ENCODE measurements around the gene SIRPG. TPM values are rescaled to one million over a fixed set of nuclear protein-coding genes. Genes with fewer than 3 reads are reported as not detected.

Gene SIRPG
- total RNA-seq, 1 experiment from 2014 or later: not detected

DNA sequence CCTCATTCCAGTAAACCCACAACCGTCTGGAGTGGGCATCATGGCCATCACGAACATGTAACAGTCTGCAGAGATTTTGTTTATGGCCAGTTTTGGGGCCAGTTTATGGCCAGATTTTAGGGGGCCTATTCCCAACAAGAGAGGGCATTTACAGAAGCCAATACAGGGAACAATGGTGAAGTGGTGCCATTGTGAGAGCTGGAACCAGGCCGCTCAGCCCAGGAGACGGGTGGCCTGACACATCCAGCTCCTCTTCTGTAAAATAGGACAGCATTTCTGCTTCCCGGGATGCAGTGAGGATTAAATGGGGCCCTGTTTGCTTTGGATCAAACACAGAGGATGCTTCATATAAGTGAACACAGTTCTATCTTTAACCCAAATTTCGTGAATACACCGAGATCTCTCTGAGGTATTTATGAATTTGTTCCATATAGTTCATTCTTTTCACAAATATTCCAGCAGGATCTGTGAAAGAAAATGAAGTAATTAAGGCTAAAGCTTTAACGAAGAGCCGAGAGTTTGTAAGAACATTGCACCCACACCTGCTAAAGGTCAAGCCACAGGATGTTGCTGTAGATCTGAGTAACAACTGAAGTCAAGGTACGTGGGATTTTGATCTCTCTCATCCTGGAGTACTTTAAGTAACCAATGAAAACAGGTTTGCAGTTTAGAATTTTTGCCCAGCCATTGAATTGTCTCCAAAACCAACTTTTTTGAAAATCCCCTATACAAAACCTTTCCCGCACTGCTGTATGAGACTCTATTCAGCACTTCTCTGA lies 14.5 kb upstream of the SIRPG start:
- H3K27me3 ChIP-seq (ENCODE audit: insufficient read depth, low read length): no peaks in the 10 kb centered on the region
- H3K27ac Mint-ChIP-seq: no peak overlapping the region

More for the DNA sequence above, 14.5 kb upstream of the SIRPG start:
- Histone ChIP-seq H3K9me3 (ENCODE audit: control insufficient read depth, low read depth, low read length) (no peaks in the 10 kb centered on the region), H3K79me2 (ENCODE audit: insufficient read depth, low read length) (no peaks in the 10 kb centered on the region), H2BK5ac (ENCODE audit: insufficient read length, low read length) (no peak overlapping the region), H4K5ac (ENCODE audit: insufficient read length, low read depth, low read length) (no peak overlapping the region), H3K9ac (ENCODE audit: extremely low read depth, insufficient read length, low read length) (no peak overlapping the region), H3K56ac (ENCODE audit: insufficient read length, low read depth, low read length) (no peak overlapping the region), H2BK120ac (ENCODE audit: low read depth, low read length, poor library complexity, severe bottlenecking) (no peak overlapping the region), H2BK15ac (ENCODE audit: low read depth, low read length) (no peak overlapping the region), H4K8ac (replicated peaks; ENCODE audit: insufficient read length, low read depth, low read length) (no peak overlapping the region), H3K4me1 (ENCODE audit: insufficient read depth, low read length) (no peaks in the 10 kb centered on the region), H3K18ac (ENCODE audit: insufficient read length, low read depth, low read length) (no peak overlapping the region), H4K91ac (ENCODE audit: insufficient read length, low read depth, low read length) (no peak overlapping the region), H2AFZ (ENCODE audit: low read length) (no peak overlapping the region), H4K20me1 (ENCODE audit: control insufficient read depth, insufficient read depth, insufficient read length) (no peaks in the 10 kb centered on the region), H2BK12ac (ENCODE audit: insufficient read length, low read depth, low read length) (no peak overlapping the region), H3K4me2 (ENCODE audit: insufficient read depth, insufficient read length, low read length) (no peak overlapping the region), H3K27ac (ENCODE audit: insufficient read length, low read depth, low read length) (no peak overlapping the region), H3K23ac (ENCODE audit: insufficient read length, low read depth, low read length) (no peak overlapping the region), H3K14ac (ENCODE audit: insufficient read depth, low read length) (no peak overlapping the region), H3T11ph (ENCODE audit: low read length) (no peak overlapping the region), H3K4ac (ENCODE audit: low read depth, low read length) (no peak overlapping the region), H3K79me1 (ENCODE audit: insufficient read depth, low read depth, low read length, poor library complexity, severe bottlenecking) (no peaks in the 10 kb centered on the region), H2BK20ac (ENCODE audit: low read depth, low read length, poor library complexity, severe bottlenecking) (no peak overlapping the region), H2AK5ac (ENCODE audit: insufficient read length, low read length) (no peak overlapping the region), H3K23me2 (ENCODE audit: insufficient read length, low read depth, low read length, poor library complexity, severe bottlenecking) (no peaks in the 10 kb centered on the region)
- H3K36me3 Mint-ChIP-seq (ENCODE audit: insufficient read depth in 1 of 3, low read depth in 3 of 3): peaks cover 3 to 12% (median 6%) of the 10 kb centered on the region in 3 experiments; a peak in 5 of 7 replicates
- H3K27me3 Mint-ChIP-seq (ENCODE audit: low read depth): peaks cover 56% of the 10 kb centered on the region
- no peak for DNase-seq
- H3K4me1 Mint-ChIP-seq: peaks cover 9 to 15% of the 10 kb centered on the region in 2 experiments
- WGBS (ENCODE audit: extremely low coverage, insufficient read length, low lambda C conversion rate): no CpG with 5 or more reads among the region's 11 CpGs
- peaks cover 20 to 24% of the 10 kb centered on the region in 2 experiments for H3K9me3 Mint-ChIP-seq
- TF ChIP-seq, protein P1, sequence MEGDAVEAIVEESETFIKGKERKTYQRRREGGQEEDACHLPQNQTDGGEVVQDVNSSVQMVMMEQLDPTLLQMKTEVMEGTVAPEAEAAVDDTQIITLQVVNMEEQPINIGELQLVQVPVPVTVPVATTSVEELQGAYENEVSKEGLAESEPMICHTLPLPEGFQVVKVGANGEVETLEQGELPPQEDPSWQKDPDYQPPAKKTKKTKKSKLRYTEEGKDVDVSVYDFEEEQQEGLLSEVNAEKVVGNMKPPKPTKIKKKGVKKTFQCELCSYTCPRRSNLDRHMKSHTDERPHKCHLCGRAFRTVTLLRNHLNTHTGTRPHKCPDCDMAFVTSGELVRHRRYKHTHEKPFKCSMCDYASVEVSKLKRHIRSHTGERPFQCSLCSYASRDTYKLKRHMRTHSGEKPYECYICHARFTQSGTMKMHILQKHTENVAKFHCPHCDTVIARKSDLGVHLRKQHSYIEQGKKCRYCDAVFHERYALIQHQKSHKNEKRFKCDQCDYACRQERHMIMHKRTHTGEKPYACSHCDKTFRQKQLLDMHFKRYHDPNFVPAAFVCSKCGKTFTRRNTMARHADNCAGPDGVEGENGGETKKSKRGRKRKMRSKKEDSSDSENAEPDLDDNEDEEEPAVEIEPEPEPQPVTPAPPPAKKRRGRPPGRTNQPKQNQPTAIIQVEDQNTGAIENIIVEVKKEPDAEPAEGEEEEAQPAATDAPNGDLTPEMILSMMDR (conservative IDR thresholded peaks at IDR 0.05): no peak
- H3K4me3 Mint-ChIP-seq: no peak overlapping the region

Data from H9 (cell line).